Epithelial cell of esophagus (primary cell): ENCODE data around the gene IRF4.

Experiments
- DNase-seq: peaks from one replicate; pipeline ENCODE4 v3.0.0; 2010; ENCODE audit warnings: low read depth
- H3K4me3 ChIP-seq: 2 replicates; pipeline ENCODE4 v1.5.1; 2011; ENCODE audit warnings: mild to moderate bottlenecking, low read length, control low read depth
- CTCF ChIP-seq: IDR thresholded peaks from 2 replicates; pipeline ENCODE4 v1.5.1; 2011; ENCODE audit warnings: low read depth, mild to moderate bottlenecking, low read length, control low read depth, inconsistent platforms; ENCODE audit not compliant: insufficient read depth; ENCODE audit errors: missing control alignments

The IRF4 gene

DNA sequence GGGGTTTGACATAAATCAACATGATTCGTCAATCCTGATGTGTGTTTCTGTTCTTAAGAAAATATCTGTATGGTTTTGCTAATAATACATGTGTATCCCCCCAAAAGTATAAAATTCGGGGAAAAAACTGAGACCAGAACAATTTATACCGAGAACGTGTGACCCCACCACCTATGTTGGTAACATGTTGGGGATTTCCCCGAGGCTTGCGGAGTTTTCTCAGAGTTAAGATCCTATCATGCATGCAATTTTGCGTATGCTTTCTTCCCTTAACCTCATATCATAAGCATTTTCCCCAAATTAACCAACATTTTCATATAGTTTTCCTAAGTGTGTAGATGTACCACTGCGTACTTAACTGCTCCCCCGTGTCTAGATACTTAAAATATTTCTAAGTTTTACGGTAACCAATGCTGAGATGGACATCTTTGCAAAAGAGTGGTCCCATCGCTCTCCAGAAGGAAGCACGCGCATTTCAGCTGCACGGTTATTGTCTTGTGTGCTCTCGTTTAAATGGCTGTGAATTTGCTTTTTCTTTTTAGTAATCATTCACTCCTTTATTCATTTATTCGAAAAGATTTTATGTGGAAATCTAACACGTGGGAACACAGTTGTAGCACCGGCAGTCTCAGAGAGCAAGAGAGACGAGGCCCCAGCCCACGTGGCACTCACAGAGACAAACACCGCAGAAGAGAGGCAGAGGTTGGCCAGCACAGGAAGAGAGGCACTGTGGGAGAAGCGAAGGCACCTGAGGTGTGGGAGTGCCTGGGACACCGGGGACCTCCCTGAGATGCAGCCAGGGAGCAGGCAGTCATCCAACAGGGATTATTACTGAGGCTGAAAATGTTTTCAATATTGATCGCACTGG lies 13.2 kb upstream of the IRF4 start:
- H3K4me3 ChIP-seq: no peak overlapping the region
- no peak for TF ChIP-seq CTCF
- DNase-seq: no peak

DNA sequence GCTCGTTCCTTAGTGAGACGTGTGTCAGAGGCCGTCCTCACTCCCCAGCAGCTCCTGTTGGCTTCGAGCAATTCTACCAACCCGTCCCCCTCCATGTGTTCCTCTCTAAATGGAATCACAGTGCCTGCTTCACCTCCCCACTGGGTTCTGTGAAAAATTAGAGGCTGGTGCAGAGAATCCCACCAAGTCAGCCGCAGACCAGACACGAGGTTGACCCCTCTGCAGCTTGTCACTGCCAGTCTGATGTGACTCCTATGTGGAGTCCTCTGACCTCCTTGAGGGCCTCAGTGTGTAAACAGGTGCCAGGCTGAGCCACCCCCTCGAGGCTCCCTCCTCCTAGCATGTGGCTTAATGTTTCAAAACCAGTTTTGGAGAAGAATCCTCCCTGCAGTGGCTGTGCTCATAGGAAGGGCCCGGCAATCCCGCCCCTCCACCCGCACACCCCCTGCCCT lies 12.6 kb upstream of the IRF4 start:
- H3K4me3 ChIP-seq: no peak overlapping the region
- no peak for DNase-seq
- TF ChIP-seq CTCF: no peak

DNA sequence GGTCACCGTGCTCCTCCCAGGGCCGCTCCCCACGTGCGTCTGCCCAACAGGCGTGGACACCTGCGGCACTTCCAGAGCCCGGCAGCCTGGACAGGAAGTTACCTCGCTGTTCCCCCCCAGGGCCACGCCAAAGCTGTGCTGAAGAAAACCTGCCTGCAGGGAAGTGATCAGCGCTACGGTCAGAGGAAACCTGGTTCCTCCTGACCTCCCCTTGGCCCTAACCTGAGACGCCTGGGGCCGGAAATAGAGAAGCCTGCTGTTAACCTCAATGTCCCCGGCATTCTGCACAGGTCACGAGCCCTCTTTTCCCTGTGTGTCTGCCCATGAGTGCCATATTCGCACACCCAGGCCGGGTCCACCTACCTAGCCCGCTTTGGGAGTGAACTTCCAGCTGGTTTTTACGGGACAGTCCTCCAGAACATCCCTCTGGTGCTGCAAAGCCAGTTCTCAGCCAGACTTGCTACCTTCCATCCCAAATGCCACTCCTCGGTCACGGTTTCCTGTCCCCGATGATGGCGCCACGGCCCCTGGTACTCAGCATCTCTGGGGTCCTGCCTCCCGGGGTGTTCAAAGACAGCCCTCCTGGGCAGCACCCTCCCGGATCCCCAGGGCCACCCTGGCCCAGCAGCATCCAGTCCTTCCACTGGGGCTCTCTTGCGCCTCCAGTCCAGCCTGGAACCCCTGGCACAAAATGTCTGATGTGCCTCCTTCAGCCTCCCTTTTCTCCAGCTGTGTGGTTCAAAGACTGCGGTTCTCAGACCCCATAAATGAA lies 12.0 kb upstream of the IRF4 start:
- TF ChIP-seq CTCF: no peak
- no peak for DNase-seq
- no peak overlapping the region for H3K4me3 ChIP-seq

- no peak overlapping the region for H3K4me3 ChIP-seq
- TF ChIP-seq CTCF: no peak
- no peak for DNase-seq
These were observed 11.0 kb upstream of the IRF4 start for GRCh38 chr6:380234-381218.

- H3K4me3 ChIP-seq: no peak overlapping the region
- DNase-seq: no peak
- no peak for TF ChIP-seq CTCF
These were observed 9.7 kb upstream of the IRF4 start for GRCh38 chr6:381742-382461.
